HUES64 (cell line): ENCODE data around the gene FZD8. TPM values are rescaled to one million over a fixed set of nuclear protein-coding genes. Genes with fewer than 3 reads are reported as not detected.
A peak's percentile ranks its signal among the peaks of the same experiment; 100 is the strongest.
"Not testable (repeated sequence)": the region's sequence is repeated elsewhere in the genome, so short reads cannot be mapped to it uniquely, and the experiment has no call there.

Source experiments
- H3K27ac ChIP-seq: 2 replicates; pipeline ENCODE4 v1.7.0; 2013; ENCODE audit warnings: low read depth, low read length, inconsistent platforms
- H3K27me3 ChIP-seq: 2 replicates; pipeline ENCODE4 v1.6.1; 2013; ENCODE audit warnings: mild to moderate bottlenecking, low read length; ENCODE audit not compliant: insufficient read depth
- H3K36me3 ChIP-seq: 2 replicates; pipeline ENCODE4 v1.6.1; 2013; ENCODE audit warnings: mild to moderate bottlenecking, low read length; ENCODE audit not compliant: insufficient read depth
- H3K4me1 ChIP-seq: 2 replicates; pipeline ENCODE4 v1.6.1; 2013; ENCODE audit warnings: mild to moderate bottlenecking, low read length, moderate library complexity; ENCODE audit not compliant: insufficient read depth
- H3K4me3 ChIP-seq: 2 replicates; pipeline ENCODE4 v1.5.1; 2013; ENCODE audit warnings: mild to moderate bottlenecking, low read length, moderate library complexity
- H3K9ac ChIP-seq: 2 replicates; pipeline ENCODE4 v1.6.1; 2013; ENCODE audit warnings: mild to moderate bottlenecking, low read depth, low read length
- H3K9me3 ChIP-seq: 2 replicates; pipeline ENCODE4 v1.6.1; 2013; ENCODE audit warnings: low read depth, low read length; ENCODE audit not compliant: insufficient read depth
- WGBS: fragments of 150-250, 120-280 bp; methylation state at CpG from one replicate; pipeline ENCODE4 v1.1.7; 2013; ENCODE audit warnings: missing lambda C conversion rate; 5-methylcytosine and 5-hydroxymethylcytosine counted together
- polyA plus RNA-seq, 2 experiments: library from polyadenylated mRNA; stranded (reverse); fragments of 50-300 nt; gene quantifications; one replicate each; pipeline ENCODE4 v1.2.3, GENCODE V29; 2013

The FZD8 gene, protein sequence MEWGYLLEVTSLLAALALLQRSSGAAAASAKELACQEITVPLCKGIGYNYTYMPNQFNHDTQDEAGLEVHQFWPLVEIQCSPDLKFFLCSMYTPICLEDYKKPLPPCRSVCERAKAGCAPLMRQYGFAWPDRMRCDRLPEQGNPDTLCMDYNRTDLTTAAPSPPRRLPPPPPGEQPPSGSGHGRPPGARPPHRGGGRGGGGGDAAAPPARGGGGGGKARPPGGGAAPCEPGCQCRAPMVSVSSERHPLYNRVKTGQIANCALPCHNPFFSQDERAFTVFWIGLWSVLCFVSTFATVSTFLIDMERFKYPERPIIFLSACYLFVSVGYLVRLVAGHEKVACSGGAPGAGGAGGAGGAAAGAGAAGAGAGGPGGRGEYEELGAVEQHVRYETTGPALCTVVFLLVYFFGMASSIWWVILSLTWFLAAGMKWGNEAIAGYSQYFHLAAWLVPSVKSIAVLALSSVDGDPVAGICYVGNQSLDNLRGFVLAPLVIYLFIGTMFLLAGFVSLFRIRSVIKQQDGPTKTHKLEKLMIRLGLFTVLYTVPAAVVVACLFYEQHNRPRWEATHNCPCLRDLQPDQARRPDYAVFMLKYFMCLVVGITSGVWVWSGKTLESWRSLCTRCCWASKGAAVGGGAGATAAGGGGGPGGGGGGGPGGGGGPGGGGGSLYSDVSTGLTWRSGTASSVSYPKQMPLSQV
- 5.7 TPM for polyA plus RNA-seq (2013, experiment 1 of 2)
- 4.8 TPM for polyA plus RNA-seq (2013, experiment 2 of 2)

DNA sequence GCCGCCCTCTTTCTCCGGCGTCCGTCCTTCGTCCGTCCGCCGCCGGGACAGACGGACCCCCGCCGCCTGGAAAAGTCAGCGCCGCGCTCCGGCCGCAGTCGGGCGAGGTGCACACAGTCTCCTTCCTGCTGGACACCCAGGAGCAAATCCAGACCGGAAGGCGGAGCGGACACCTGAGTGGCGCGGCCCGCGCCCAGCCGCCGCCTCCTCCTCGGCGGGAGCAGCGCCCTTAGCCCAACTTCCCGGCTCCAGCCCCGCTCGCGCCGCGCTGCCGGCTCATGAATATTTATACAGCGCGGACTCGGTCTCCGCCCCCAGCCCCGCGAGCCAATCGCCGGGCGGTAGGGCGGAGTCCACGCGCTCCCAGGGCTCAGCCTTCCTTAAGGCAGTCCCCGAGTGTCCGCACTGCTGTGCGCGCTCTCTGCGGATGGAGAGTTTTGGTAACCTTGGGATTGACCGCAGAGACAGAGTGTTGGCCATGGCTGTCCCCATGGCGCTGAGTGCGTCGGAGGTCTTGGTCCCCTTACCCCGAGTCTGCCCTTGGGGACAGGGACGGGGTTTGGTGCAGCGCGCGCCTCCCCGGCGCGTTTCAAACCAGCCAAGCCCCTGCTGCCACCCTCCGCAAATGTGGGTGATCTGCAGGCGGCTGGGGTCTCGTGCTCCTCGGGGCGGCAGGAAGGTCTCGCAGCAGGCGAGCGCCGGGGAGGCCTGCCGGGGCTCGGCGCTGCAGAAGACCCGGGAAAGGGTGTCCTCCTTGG, at the start of gene FZD8:
Gene FZD8 (minus strand): TSS at position 262 of the 758 bp plus-strand sequence. CDS start 867 bp downstream, outside the sequence.
- H3K4me3 ChIP-seq: peak within 1 kb of the TSS; percentile 82
- under 1% methylated on average over 80 of the region's 80 CpGs for WGBS
- H3K9me3 ChIP-seq: no peaks in the 10 kb centered on the region
- peak within 1 kb of the TSS; percentile 62 for H3K9ac ChIP-seq
- H3K27ac ChIP-seq: peak within 1 kb of the TSS; percentile 79; the same call in 1 of the 2 replicates
- H3K4me1 ChIP-seq: peaks cover 28% of the 10 kb centered on the region
- H3K36me3 ChIP-seq: no peaks in the 10 kb centered on the region
- peaks cover 41% of the 10 kb centered on the region for H3K27me3 ChIP-seq

DNA sequence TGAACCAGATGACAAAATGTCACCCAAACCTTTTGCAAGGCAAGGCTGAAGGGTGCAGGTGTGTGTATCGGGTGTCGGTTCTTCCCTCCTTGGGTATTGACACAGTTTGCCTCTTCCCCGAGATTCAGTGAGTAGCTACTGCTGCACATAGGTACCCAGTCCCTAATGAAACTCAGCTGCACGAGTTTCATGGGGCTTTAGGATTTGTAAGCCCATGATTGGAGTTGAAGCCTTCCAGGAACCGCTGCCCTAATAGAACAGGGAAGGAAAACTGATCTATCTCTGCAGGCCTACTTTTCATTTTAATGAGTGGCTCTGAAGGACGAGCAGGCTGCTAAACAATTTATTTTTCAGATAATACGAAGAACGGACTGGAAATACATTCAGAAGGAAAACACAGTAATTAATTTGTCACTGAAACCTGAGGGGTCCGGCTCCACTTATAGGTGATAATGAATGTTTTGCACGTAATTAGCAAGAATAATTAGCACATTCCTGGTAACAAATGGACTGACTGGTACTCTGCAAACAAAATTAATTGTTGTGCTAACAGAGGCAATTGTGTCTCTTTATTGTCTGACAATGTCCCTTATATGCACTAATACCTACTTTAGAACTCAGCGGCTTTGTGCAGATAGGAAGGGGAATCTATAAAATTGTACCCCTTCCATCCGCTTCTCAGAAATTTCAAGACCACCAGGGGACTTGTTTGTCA, 49.6 kb upstream of the FZD8 start:
- Histone ChIP-seq H3K4me3 (peak overlapping the region; percentile 30), H3K4me1 (peaks cover 42% of the 10 kb centered on the region), H3K36me3 (no peaks in the 10 kb centered on the region), H3K27me3 (peaks cover 52% of the 10 kb centered on the region), H3K9ac (no peak overlapping the region), H3K27ac (peak overlapping the region; percentile 50; the same call in 1 of the 2 replicates), H3K9me3 (no peaks in the 10 kb centered on the region)
- WGBS: 24% methylated on average over 11 of the region's 12 CpGs

DNA sequence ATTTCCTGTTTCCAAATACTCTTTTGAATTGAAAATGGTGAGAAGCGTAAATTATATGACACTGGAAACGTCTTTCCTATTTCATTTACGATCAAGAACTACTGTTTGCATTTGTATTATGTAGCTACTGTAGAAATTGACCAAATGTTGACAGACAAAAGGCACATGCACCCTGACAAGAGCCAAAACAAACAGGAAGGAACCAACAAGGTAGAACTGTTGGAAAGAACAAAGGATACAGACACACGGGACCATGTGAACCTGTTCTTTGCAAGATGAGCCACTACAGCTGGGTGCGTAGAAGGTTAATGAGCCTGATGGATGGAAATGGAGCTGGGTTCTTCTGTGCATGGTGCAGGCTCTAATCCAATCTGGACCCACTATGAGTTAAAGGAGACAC, 48.4 kb upstream of the FZD8 start:
- WGBS: 87% methylated on average over 5 of the region's 5 CpGs
- H3K9me3 ChIP-seq: no peaks in the 10 kb centered on the region
- peaks cover 47% of the 10 kb centered on the region for H3K27me3 ChIP-seq
- no peak overlapping the region for H3K27ac ChIP-seq
- no peak overlapping the region for H3K9ac ChIP-seq
- no peaks in the 10 kb centered on the region for H3K36me3 ChIP-seq
- H3K4me3 ChIP-seq: no peak overlapping the region
- H3K4me1 ChIP-seq: peaks cover 36% of the 10 kb centered on the region

DNA sequence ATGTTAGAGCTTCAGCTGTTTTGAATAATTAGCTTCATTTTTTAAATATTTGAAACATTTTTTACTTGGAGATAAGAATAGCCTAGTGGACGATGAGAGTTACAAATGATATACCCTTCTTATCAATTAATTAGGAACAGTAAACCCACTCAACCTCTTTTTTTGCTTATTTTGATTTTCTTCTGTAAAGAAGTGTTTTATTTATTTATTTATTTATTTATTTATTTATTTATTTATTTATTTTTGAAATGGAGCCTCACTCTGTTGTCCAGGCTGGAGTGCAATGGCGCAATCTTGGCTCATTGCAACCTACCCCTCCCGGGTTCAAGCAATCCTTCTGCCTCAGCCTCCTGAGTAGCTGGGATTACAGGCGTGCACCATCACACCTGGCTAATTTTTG, 43.8 kb upstream of the FZD8 start:
- H3K4me3 ChIP-seq, H3K27ac ChIP-seq, H3K36me3 ChIP-seq, H3K9me3 ChIP-seq, H3K9ac ChIP-seq: not testable (repeated sequence)
- 92% methylated on average over 3 of the region's 4 CpGs for whole genome bisulfite sequencing
- H3K27me3 ChIP-seq: peaks cover 14% of the 10 kb centered on the region
- H3K4me1 ChIP-seq: peaks cover 31% of the 10 kb centered on the region

DNA sequence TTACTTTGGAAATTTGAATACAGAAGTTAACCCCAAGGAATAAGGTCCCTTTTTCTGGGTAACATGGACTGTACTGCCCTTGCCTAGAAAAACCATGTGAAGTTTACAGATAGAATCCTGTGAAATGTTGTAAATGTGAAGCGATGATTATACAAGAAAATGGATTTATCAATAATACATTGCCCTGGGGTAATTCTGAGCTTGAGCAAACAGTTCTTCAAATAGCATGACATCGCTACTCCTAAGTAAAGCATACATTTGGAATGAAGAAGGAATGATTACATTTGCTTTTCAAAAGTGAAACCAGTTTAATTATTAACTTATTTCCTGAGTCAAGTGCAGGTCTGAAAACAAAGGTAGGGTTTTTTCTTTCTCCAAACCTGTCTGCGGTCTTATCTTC, 43.3 kb upstream of the FZD8 start:
- WGBS: 95% methylated on average over 3 of the region's 3 CpGs
- no peak overlapping the region for H3K4me3 ChIP-seq
- H3K4me1 ChIP-seq: peaks cover 26% of the 10 kb centered on the region
- no peaks in the 10 kb centered on the region for H3K9me3 ChIP-seq
- H3K27ac ChIP-seq: no peak overlapping the region
- no peaks in the 10 kb centered on the region for H3K36me3 ChIP-seq
- no peak overlapping the region for H3K9ac ChIP-seq
- H3K27me3 ChIP-seq: peaks cover 9% of the 10 kb centered on the region

DNA sequence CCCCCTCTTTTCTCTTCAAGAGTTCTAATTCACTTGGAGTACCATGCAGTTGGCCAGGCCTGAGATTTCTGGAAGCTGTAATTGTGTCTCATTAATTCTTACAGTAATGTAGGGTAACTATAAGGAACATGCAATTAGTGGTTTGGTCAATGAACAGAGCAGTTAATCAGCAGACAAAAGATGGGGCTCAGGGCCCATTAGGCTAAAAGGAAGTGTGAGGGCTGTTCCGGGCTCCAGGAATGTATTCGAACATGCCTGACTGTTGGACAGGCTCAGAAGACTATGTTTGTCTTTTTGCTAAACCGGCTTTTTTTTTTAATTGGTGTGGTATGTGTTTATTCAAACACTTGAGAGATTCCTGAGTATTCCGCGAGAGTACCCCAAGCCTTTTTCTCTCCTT, 42.5 kb upstream of the FZD8 start:
- H3K9ac ChIP-seq: no peak overlapping the region
- WGBS: 90% methylated on average over 5 of the region's 5 CpGs
- no peak overlapping the region for H3K4me3 ChIP-seq
- H3K4me1 ChIP-seq: peaks cover 22% of the 10 kb centered on the region
- H3K27me3 ChIP-seq: peaks cover under 1% of the 10 kb centered on the region; the same call in 1 of the 2 replicates
- no peak overlapping the region for H3K27ac ChIP-seq
- H3K9me3 ChIP-seq: no peaks in the 10 kb centered on the region
- H3K36me3 ChIP-seq: no peaks in the 10 kb centered on the region

DNA sequence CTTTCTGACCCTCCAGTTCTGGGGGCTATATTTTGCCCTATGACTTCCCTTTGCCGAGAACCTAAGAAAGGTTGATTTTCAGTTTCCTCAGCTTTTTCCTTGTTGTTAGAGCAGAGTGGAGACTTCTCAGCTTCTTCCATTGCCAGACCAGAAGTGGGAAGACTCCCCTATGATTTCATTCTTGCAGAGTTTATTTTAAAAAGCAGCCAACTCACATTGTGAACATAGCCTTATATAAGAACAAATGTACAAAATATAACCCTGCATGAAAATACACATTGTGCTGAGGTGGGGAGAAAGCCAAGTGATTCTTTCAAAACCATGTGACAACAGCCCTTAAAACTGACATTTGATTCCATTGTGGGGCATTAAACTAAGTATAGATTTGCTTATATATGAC, 33.8 kb upstream of the FZD8 start:
- 100% methylated on average over 1 of the region's 1 CpG for WGBS
- no peak overlapping the region for H3K4me3 ChIP-seq
- H3K36me3 ChIP-seq: no peaks in the 10 kb centered on the region
- H3K9me3 ChIP-seq: no peaks in the 10 kb centered on the region
- H3K9ac ChIP-seq: no peak overlapping the region
- no peaks in the 10 kb centered on the region for H3K27me3 ChIP-seq
- no peak overlapping the region for H3K27ac ChIP-seq
- no peaks in the 10 kb centered on the region for H3K4me1 ChIP-seq

DNA sequence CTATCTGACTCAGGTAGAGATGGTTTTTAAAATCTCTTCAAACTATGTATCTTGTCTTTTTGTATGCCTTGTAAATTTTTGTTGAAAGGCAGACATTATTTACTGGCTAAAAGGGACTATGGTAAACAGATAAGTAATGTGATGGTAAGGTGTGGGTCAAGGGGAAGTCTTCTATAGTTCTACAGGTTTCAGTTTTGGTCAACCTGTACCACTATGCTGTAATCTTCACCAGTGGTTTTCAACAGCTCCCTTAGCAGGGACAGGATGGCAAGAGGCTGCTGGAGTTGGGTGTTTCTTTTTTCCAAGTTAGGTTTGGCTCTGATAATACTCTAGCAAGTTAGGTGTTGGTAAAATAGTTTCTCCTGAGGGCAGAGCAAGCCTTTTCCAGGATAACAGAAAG, 32.7 kb upstream of the FZD8 start:
- Histone ChIP-seq H3K4me3 (no peak overlapping the region), H3K27me3 (no peaks in the 10 kb centered on the region), H3K4me1 (0 out of 2 replicates have a peak, but pooled peaks cover 4% of the 10 kb centered on the region), H3K27ac (no peak overlapping the region), H3K9me3 (no peaks in the 10 kb centered on the region), H3K9ac (no peak overlapping the region), H3K36me3 (no peaks in the 10 kb centered on the region)

DNA sequence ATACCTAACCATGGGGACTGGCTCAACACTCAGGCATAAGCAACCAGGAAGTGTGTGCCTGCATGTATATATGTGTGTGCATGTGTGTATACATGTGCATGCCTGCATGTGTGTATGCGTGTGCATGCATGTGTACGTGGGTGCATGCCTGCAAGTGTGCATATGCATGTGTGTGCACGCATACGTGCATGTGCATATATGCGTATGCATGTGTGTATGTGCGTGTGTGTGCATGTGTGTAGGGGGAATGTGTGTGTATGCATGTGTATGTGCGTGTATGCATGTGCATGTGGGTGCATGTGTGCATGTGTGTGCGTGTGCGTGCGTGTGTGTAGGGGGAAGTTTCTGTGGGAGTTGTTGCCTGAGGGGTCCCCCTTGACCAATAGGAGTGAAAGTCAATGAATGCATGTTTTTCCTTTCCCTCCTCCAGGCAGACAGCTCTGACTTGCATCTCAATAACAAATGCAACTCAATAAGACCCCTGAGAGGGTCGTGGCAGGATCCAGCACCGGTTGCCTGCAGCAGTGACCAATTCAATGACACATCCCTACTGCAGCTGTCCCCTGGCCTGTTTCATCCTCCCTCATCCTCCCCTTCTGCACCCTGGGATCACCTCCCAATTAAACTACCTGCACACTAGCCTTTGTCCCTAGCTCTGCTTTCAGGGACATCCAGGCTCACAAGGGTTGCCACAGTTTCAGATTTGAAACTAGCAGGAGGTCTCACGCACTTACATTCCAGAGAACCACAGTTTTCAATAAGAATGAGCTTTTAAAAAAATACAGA, 27.0 kb upstream of the FZD8 start:
- no peaks in the 10 kb centered on the region for H3K9me3 ChIP-seq
- H3K27ac ChIP-seq: peak overlapping the region; percentile 56; the same call in 1 of the 2 replicates
- H3K36me3 ChIP-seq: no peaks in the 10 kb centered on the region
- peaks cover 27% of the 10 kb centered on the region for H3K4me1 ChIP-seq
- H3K4me3 ChIP-seq: no peak overlapping the region
- no peaks in the 10 kb centered on the region for H3K27me3 ChIP-seq
- 63% methylated on average over 13 of the region's 13 CpGs for WGBS
- no peak overlapping the region for H3K9ac ChIP-seq

DNA sequence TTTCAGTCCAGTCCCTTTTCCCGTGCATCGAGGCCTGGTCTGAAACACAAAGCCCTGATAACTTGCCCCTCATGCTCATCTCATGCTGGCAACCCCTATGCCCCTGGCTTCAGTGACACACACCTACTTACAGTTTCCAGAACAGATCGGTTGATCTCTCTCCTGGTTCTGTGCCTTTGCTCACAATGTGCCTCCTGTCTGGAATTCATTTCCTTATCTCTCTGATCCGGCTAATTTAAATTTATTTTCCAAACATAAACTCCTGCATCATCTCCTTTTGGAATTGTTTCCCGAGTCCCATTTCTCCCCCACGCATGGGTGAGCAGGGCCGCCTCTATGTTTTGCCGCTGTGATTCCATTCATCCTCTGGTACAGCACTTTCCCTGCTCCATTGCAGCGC, 25.9 kb upstream of the FZD8 start:
- Histone ChIP-seq H3K4me3 (no peak overlapping the region), H3K36me3 (no peaks in the 10 kb centered on the region), H3K9ac (no peak overlapping the region), H3K27me3 (no peaks in the 10 kb centered on the region), H3K9me3 (no peaks in the 10 kb centered on the region), H3K4me1 (peaks cover 31% of the 10 kb centered on the region), H3K27ac (no peak overlapping the region)
- WGBS: 96% methylated on average over 9 of the region's 9 CpGs
